GM19455 (cell line): Measurements from ENCODE around the gene MNT.
A peak's percentile ranks its signal among the peaks of the same experiment; 100 is the strongest.

Source experiments
- ATAC-seq: cut with Tn5 transposase; IDR thresholded peaks from one replicate; pipeline ENCODE4 v1.9.1; 2021; ENCODE audit not compliant: unreplicated experiment

Gene MNT

DNA sequence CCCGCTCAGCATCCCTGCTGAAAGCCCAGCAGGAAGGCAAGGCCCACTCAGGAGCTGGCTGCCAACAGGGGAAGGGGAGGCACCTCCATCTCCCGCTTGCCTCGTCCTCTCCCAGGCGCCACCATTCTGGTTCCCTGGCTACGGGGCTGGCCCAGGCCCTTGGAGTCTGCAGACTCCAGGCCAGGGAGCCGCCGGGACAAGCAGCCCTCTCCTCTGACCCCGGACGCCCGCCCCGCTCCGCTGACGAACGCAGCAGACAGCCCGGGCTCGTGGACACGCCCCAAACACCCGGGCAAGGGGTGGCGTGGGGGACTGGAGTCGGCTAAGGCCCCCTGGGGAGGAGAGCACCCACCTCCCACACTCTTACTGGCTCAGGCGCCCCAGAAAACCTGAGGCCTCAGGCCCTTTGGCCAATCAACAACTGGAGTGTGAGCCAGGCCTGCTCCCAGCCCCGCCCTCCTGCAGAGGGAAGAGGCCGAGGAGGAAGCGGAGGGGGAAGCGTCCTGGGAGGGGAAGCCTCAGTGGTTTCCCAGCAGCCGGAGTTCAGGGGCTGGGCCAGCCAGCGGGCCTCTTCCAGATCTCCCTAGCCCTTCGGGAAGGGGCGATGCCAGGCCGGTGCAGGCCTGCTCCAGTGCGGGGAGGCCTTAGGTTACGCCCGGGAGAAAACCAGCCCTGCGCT is 4.2 kb downstream of the MNT start:
- ATAC-seq = no peak

DNA sequence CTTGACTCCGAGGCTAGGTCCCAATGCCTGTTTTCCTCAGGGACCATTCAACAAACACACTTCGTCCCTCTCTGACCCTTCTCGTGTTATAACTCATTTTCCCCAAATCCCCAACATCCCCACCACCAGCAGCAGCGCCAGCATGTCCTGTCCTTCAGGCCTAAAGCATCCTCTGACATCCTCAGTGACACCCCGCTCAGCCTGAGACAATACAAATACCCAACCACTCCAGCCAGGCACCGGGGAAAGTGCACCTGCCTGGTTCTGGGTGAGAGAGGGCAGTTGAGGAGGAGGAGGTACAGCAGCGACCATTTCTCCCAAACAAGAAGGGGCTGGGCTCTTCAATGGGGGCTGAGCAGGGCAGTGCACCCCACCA is 4.7 kb downstream of the MNT start:
- no peak for ATAC-seq

GRCh38 chr17:2395258-2396181 is 5.3 kb downstream of the MNT start:
- no peak for ATAC-seq

DNA sequence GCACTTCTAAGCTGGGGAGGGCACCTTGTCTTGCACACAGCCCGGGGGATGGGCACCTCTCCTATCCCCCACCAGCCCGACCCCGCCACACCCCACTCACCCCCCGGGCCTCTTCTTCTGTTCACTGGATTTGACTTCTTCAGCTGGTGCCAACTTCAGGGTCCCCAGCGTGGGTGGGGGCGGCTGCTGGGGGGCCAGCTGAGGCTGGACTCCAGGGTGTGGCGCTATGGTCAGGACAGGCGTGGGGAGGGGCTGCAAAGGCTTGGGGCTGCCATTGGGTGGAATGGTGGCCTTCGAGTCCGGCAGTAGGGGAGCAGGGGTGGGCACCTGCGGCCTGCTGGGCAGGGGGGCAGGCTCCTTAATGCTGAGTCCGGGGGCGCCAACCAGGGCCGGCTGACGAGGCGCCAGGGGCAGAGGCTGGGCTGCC is 6.1 kb downstream of the MNT start:
- no peak for ATAC-seq

DNA sequence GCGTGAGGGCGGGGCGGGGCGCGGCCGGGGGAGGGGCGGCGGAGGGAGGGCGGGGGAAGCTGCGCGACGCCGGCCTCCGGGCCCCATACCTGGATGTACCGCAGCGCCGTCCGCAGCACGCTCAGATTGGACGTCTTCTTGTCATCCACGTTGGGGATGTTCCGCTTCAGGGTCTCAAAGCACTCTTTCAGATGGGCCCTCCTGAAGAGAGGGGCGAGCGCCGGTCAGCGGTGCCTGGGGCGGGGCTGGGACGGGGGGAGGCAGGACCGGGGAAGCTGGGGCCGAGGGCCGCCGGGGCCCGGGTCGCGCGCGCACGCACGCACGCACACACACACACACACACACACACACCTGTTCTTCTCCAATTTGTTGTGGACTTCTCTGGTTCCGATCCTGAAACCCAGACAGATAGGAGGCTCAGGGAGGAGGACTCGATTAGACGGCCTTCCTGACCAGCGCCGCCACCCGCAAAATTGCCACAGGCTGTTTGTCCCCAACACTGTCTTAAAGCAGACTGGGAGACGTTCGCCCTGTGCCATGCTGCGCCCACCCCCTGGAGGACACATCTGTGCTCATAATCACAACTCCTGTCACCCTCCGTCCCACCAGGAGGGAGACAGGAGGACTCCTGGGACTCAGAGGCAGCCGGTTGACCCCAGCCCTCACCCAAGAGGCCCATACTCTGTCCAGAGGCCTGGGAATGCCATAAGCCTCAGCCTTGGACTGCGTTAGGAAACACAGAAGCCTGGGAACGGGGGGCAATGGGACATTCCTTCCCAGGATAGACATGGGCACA is 6.7 kb downstream of the MNT start:
- ATAC-seq = no peak

GRCh38 chr17:2393174-2393953 is 7.5 kb downstream of the MNT start:
- ATAC-seq = peak; percentile 31

DNA sequence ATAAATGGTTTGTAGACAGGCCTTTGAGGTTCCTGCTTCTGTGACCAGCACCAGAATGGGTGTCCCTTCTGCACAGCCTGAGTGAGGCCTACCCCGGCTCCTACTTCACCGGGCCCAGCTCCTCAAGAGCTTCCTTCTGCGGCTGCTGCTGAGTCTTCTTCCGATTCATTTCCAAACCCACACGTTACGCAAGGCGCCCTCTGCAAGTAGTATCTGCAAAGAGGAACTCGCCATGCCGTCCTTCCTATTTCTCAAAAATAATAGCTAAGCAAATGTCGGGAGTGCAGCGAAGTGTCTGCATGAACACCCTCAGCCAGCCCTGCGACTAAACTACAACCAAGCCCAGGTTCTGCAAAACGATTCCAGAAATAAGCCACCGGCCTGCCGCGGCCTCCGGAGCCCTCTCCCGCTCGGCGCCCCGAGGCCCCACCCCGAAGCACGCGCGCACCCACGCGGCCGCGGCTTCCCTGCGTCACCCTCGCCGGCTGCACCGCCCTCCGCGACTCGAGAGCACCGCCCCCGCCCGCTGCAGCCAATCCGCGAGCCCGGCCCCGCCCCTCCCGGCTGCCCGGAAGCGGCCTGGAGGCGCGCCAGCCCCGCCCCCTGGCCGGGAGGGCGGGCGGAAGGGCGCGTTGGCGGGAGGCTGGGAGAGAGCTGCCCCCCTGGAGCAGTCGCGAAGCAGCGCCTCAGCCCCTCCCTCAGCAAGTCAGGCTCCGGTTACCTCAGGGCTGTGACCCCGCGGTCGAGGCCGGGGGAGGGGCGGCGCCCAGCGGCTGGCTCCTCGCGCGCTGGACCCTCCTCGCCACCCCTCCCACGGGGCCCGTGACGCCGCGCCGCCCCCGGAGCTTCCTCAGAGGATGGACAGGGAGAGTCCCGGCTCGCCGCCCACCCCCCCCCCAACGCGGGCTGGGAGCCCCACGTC is 8.3 kb downstream of the MNT start:
- ATAC-seq = peak; percentile 49

- no peak for ATAC-seq
Measured at GRCh38 chr17:2391597-2392251, 9.1 kb downstream of the MNT start.

- no peak for ATAC-seq
Measured at GRCh38 chr17:2390199-2390836, 10.5 kb downstream of the MNT start.

DNA sequence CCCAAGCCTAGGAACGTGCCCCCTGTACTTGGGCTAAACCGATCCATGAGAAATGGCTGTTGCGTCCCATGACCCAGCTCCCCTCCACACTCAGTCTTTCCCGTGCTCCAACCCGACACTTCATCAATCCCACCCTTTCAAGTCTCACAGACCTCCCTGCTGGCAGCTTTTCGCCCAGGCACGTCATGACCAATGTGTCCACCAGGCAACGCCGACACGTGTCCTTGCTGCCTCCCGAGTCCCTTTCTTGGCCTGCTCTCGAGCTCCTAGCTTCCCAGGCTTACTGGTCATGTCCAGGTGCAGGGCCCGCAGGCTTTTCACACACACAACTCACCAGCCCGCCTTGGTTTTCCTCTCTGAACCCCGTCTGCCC is 12.2 kb downstream of the MNT start:
- no peak for ATAC-seq

- ATAC-seq = no peak
Measured at GRCh38 chr17:2388020-2388682, 12.7 kb downstream of the MNT start.

DNA sequence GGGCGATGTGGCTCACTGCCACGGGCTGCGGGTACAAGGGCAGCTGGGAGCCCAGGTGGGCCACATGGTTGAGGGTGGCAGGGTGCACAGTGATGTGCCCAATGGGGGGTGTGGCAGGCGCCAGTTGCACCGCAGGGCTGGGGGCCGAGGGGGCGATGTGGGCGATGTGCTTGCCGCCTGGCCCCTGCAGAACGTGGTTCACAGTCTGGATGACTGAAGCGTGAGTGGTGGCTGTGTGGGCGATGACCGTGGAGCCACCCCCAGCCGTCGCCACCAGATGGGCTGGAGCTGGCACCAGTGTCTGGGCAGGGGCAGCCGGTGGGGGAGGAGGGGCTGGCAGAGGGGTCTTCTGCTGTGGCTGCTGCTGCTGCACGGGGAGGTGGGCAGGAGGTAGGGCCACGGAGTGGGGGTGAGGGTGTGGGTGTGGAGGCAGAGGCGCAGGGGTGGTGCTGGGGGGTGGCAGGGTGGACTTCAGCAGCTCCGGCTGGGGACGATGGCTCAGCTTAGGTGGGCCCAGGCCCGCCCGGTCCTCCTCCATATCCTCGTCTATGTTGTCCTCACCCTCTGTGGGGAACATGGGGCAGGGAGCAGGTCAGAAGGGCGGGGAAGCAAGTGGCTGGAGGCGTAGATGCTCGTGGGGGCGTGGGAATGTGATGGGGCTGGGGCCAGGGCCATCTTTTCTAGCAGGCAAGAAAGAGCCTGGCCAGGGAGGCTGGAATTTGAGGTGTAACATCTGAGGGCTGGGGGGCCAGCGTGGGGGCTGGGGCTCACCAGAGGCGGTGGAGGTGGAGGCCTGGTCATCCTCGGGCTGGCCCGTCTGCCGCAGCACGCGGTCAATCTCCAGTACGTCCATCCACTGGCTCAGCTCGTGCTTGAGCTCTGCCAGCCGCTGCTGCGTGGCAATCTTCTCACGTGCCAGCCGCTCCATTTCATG is 13.5 kb downstream of the MNT start:
- ATAC-seq = no peak

- ATAC-seq = no peak
Measured at GRCh38 chr17:2386400-2387085, 14.3 kb downstream of the MNT start.

DNA sequence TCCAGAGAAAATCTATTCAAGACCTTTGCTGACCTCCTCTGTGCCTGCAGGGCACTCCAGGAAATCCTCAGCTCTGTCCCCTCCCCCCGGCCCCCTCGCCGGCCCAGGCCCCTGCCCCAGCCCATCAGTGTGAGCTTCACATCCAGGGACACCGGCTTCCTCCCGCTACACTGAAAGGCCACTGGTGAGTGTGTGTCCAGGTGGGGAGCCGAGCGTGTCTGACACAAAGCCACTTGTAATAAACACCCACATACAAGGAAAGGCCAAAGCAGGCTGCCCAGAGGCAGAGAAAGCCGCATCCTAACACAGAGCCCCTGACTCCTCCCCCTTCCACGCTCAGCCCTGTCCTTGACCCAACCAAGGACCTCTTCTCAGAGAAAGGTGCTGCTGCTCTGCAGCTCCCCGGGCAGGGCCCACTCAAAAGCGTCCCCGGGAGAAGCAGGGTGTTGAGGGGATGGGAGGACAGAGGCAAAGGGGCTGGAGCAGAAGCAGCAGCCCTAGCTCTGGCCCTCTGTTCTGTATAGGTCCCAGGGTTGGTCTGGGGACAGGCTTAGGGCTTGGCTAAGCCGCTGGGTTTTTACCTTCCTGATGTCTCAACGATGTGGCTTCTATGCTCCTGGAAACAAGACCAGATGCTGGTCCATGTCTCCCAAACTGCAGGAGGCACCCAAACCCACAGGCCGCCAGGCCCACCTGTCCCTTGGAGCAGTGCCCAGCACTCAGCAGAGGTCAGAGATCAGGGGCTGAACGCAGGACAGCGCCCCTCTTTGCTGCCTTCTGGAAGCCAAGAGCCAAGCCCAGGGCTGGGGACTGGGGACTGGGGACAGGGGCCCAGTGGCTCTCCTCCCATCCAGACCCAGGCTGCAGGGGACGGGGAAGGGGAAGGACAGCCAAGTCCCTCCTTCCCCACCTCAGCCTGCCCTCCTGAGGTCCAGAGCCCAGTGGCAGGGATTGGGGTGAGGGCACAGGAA is 15.3 kb downstream of the MNT start:
- no peak for ATAC-seq

- no peak for ATAC-seq
Measured at GRCh38 chr17:2384439-2385127, 16.3 kb downstream of the MNT start.
